ENCODE results near the gene C3orf20. TPM values are rescaled to one million over a fixed set of nuclear protein-coding genes. Genes with fewer than 3 reads are reported as not detected.

C3orf20 gene
- total and polyA plus RNA-seq, 2 of the 4 experiments (the other 2 are of a cell fraction) = not detected

- H3K23ac ChIP-seq (ENCODE audit: low read depth, low read length) = no peak overlapping the region
- DNase-seq (no peak), ATAC-seq (ENCODE audit: low read depth) (no peak)
- H3K36me3 ChIP-seq (ENCODE audit: control insufficient read depth, insufficient read depth, low read length) = no peaks in the 10 kb centered on the region
- H3K27me3 ChIP-seq (ENCODE audit: control insufficient read depth, insufficient read depth, low read length) = no peaks in the 10 kb centered on the region; the same call in 1 of the 2 replicates
- no peaks in the 10 kb centered on the region; the same call in 1 of the 2 replicates for H3K9me3 ChIP-seq (ENCODE audit: control insufficient read depth, insufficient read depth, low read length)
- intact Hi-C loops (cut with micrococcal nuclease) = no loop called here
- no peak overlapping the region for H2AK5ac ChIP-seq (ENCODE audit: low read depth, low read length)
- no peak overlapping the region for H3K14ac ChIP-seq (replicated peaks; ENCODE audit: low read depth, low read length)
- H3K4me3 ChIP-seq (ENCODE audit: insufficient read depth, low read depth, low read length) = no peak overlapping the region
- no peak overlapping the region for H4K8ac ChIP-seq (ENCODE audit: low read depth in 2 of 2, low read length in 2 of 2)
- POLR2A ChIA-PET (ENCODE audit: unreplicated experiment) = no interaction called here
- no peak overlapping the region for H4K91ac ChIP-seq (ENCODE audit: insufficient read depth, low read depth, low read length)
- BruUV-seq (replicated peaks) = no TSS peak
- no peak overlapping the region for H3K18ac ChIP-seq (ENCODE audit: low read depth, low read length)
- dilution Hi-C loops (cut with HindIII; ENCODE audit: low sequenced_read_pairs, unreplicated experiment) = no loop called here
- H3K27ac ChIP-seq (ENCODE audit: insufficient read depth, low read length) = no peak overlapping the region
- H4K5ac ChIP-seq (ENCODE audit: low read depth, low read length) = no peak overlapping the region
- no peak for TF ChIP-seq SMC3 (IDR thresholded peaks at IDR 0.05; ENCODE audit: low read depth, low read length)
- TF ChIP-seq MAZ (IDR thresholded peaks at IDR 0.05; ENCODE audit: borderline replicate concordance, low read depth, low read length) = no peak
- TF ChIP-seq FOS (IDR thresholded peaks at IDR 0.05; ENCODE audit: low read depth, low read length) = no peak
- no peak for TF ChIP-seq MXI1 (IDR thresholded peaks at IDR 0.05; ENCODE audit: borderline replicate concordance, low read depth, low read length)
- TF ChIP-seq POLR2A (IDR thresholded peaks at IDR 0.05; ENCODE audit: low read depth, low read length) = no peak
- no peak for TF ChIP-seq CEBPB (IDR thresholded peaks at IDR 0.05; ENCODE audit: low read depth, low read length)
- no peak for TF ChIP-seq USF2 (IDR thresholded peaks at IDR 0.05; ENCODE audit: low read depth, low read length)
- TF ChIP-seq CHD1 (IDR thresholded peaks at IDR 0.05; ENCODE audit: low read depth, low read length) = no peak
- TF ChIP-seq RCOR1 (IDR thresholded peaks at IDR 0.05; ENCODE audit: insufficient replicate concordance, low read length) = no peak
- TF ChIP-seq BHLHE40 (IDR thresholded peaks at IDR 0.05; ENCODE audit: low read depth, low read length) = no peak
- no peak for TF ChIP-seq RAD21 (IDR thresholded peaks at IDR 0.05; ENCODE audit: low read length)
- no peak overlapping the region for H3K9ac ChIP-seq (ENCODE audit: low read depth, low read length)
- no peak overlapping the region for H2BK5ac ChIP-seq (ENCODE audit: low read depth, low read length, poor library complexity, severe bottlenecking)
- 85% methylated on average over 5 of the region's 6 CpGs; no CpG with 5 or more reads in 1 of the 2 experiments for WGBS, 2 experiments (ENCODE audit: extremely low coverage in 2 of 2, insufficient read length in 1 of 2)
- no peaks in the 10 kb centered on the region for H3K79me1 ChIP-seq (ENCODE audit: low read depth in 1 of 2, low read length in 2 of 2)
- no peaks in the 10 kb centered on the region for H4K20me1 ChIP-seq (ENCODE audit: insufficient read depth, low read length)
- H3K9me1 ChIP-seq (ENCODE audit: insufficient read depth, low read length) = no peaks in the 10 kb centered on the region; the same call in 1 of the 2 replicates
- no peak overlapping the region for H3K4me2 ChIP-seq (ENCODE audit: low read depth, low read length)
- no peak overlapping the region for H3K56ac ChIP-seq (ENCODE audit: extremely low read depth, insufficient read depth, low read length)
- H2BK20ac ChIP-seq (ENCODE audit: low read depth, low read length) = no peak overlapping the region
- no peak overlapping the region for H2BK15ac ChIP-seq (ENCODE audit: low read depth, low read length)
- H2AFZ ChIP-seq (replicated peaks; ENCODE audit: low read length, poor library complexity) = no peak overlapping the region
- H3K4ac ChIP-seq (ENCODE audit: low read depth, low read length) = no peak overlapping the region
- no peak overlapping the region for H2BK120ac ChIP-seq (ENCODE audit: low read depth, low read length)
- in situ Hi-C loops (cut with MboI; ENCODE audit: low sequenced_read_pairs) = no loop called here
- H3K4me1 ChIP-seq (ENCODE audit: control insufficient read depth, insufficient read depth, low read length) = no peaks in the 10 kb centered on the region
- CTCF ChIA-PET = no interaction called here
- H2AK9ac ChIP-seq (replicated peaks; ENCODE audit: low read depth, low read length, poor library complexity) = no peak overlapping the region
Observed at GRCh38 chr3:14633417-14633816, 41.5 kb upstream of the C3orf20 start.
